ENCODE measurements around the gene STX18.

STX18 gene

GRCh38 chr4:4377732-4378460 is 164.0 kb downstream of the STX18 start:
- no peaks in the 10 kb centered on the region for H3K9me3 ChIP-seq (ENCODE audit: insufficient read depth, low read length)
- H3K4me3 ChIP-seq (ENCODE audit: insufficient read length, low read depth): no peak overlapping the region
- peaks cover 8% of the 10 kb centered on the region for H3K4me1 ChIP-seq (ENCODE audit: insufficient read depth, insufficient read length)
- TF ChIP-seq ZNF274 (IDR thresholded peaks at IDR 0.05; ENCODE audit: low read depth, low read length) (no peak), SUZ12 (IDR thresholded peaks at IDR 0.05; ENCODE audit: extremely low read depth, insufficient read depth, insufficient read length) (no peak), YY1 (IDR thresholded peaks at IDR 0.05; ENCODE audit: insufficient read depth, insufficient read length) (no peak)
- no peaks in the 10 kb centered on the region for H3K36me3 ChIP-seq (ENCODE audit: insufficient read depth, insufficient read length, low read length)
- DNase-seq (ENCODE audit: low read depth, low spot score): no peak
- no peak overlapping the region for H3K9ac ChIP-seq (ENCODE audit: insufficient read length, low read depth)
- H3K27me3 ChIP-seq (ENCODE audit: insufficient read depth, insufficient read length): peaks cover 7% of the 10 kb centered on the region

- Histone ChIP-seq H3K9ac (ENCODE audit: insufficient read length, low read depth) (no peak overlapping the region), H3K4me1 (ENCODE audit: insufficient read depth, insufficient read length) (peaks cover 8% of the 10 kb centered on the region), H3K9me3 (ENCODE audit: insufficient read depth, low read length) (no peaks in the 10 kb centered on the region), H3K36me3 (ENCODE audit: insufficient read depth, insufficient read length, low read length) (no peaks in the 10 kb centered on the region), H3K27me3 (ENCODE audit: insufficient read depth, insufficient read length) (peaks cover 7% of the 10 kb centered on the region), H3K4me3 (ENCODE audit: insufficient read length, low read depth) (no peak overlapping the region)
- DNase-seq (ENCODE audit: low read depth, low spot score): no peak
- TF ChIP-seq YY1 (IDR thresholded peaks at IDR 0.05; ENCODE audit: insufficient read depth, insufficient read length) (no peak), SUZ12 (IDR thresholded peaks at IDR 0.05; ENCODE audit: extremely low read depth, insufficient read depth, insufficient read length) (no peak), ZNF274 (IDR thresholded peaks at IDR 0.05; ENCODE audit: low read depth, low read length) (no peak)
Measured at GRCh38 chr4:4377191-4377590, 164.7 kb downstream of the STX18 start.

DNA sequence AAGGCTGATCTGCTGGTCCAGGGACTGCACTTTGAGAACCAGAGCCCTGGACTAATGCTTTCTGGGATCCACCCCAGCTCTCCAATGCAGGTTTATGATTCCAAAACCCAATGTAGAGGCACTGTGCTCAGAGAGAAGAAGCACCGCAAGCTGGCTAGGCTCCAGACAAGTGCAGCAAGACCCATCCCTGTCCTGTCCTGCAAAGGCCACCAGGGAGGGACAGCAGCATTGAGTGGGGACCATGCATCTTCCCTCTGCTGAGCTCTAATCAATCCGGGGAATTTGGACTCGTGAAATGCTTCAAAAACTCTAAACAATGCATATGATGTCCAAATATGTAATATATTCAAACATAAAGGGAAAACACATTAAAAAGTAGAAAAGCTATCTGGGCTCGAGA is 165.8 kb downstream of the STX18 start:
- DNase-seq (ENCODE audit: low read depth, low spot score): no peak
- Histone ChIP-seq H3K4me3 (ENCODE audit: insufficient read length, low read depth) (no peak overlapping the region), H3K9ac (ENCODE audit: insufficient read length, low read depth) (no peak overlapping the region), H3K4me1 (ENCODE audit: insufficient read depth, insufficient read length) (peaks cover 8% of the 10 kb centered on the region), H3K9me3 (ENCODE audit: insufficient read depth, low read length) (no peaks in the 10 kb centered on the region), H3K27me3 (ENCODE audit: insufficient read depth, insufficient read length) (peaks cover 7% of the 10 kb centered on the region), H3K36me3 (ENCODE audit: insufficient read depth, insufficient read length, low read length) (no peaks in the 10 kb centered on the region)
- TF ChIP-seq ZNF274 (IDR thresholded peaks at IDR 0.05; ENCODE audit: low read depth, low read length): no peak
- TF ChIP-seq SUZ12 (IDR thresholded peaks at IDR 0.05; ENCODE audit: extremely low read depth, insufficient read depth, insufficient read length): no peak
- TF ChIP-seq YY1 (IDR thresholded peaks at IDR 0.05; ENCODE audit: insufficient read depth, insufficient read length): no peak

DNA sequence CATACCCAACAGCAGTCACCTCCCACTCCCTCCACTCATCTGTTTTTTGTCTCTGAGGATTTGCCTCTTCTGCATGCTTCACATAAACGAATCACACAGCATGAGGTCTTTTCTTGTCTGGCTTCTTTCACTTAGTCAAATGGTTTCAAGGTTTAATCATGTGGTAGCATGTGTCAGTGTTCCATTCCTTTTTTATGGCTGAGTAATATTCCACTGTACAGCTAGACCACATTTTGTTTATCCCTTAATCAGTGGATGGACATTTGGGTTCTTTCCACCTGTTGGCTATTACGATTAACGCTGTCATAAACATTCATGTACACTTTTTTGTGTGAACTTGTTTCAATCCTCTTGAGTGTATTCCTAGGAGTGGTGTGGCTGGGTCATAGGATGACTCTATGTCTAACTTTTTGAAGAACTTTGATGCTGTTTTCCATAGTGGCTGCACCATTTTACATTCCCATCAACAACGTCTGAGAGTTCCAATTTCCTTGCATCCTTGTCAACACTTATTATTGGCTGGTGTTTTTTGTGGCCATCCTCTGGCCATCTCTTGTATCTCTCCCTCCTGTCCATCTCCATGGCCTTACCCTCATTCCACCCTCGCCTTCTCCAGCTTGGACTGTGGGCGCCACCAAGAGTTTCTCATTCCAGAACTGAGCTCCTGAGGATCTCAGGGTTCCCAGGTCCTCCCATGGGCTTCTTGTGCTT is 167.3 kb downstream of the STX18 start:
- DNase-seq (ENCODE audit: low read depth, low spot score): no peak
- H3K9ac ChIP-seq (ENCODE audit: insufficient read length, low read depth): no peak overlapping the region
- H3K36me3 ChIP-seq (ENCODE audit: insufficient read depth, insufficient read length, low read length): no peaks in the 10 kb centered on the region
- peaks cover under 1% of the 10 kb centered on the region for H3K4me1 ChIP-seq (ENCODE audit: insufficient read depth, insufficient read length)
- H3K27me3 ChIP-seq (ENCODE audit: insufficient read depth, insufficient read length): peaks cover 7% of the 10 kb centered on the region
- no peaks in the 10 kb centered on the region for H3K9me3 ChIP-seq (ENCODE audit: insufficient read depth, low read length)
- TF ChIP-seq YY1 (IDR thresholded peaks at IDR 0.05; ENCODE audit: insufficient read depth, insufficient read length) (no peak), SUZ12 (IDR thresholded peaks at IDR 0.05; ENCODE audit: extremely low read depth, insufficient read depth, insufficient read length) (no peak)
- no peak overlapping the region for H3K4me3 ChIP-seq (ENCODE audit: insufficient read length, low read depth)

Measured in NT2/D1 (cell line).